ENCODE results near the gene CACNA1H. TPM values are rescaled to one million over a fixed set of nuclear protein-coding genes. Genes with fewer than 3 reads are reported as not detected.
A peak's percentile ranks its signal among the peaks of the same experiment; 100 is the strongest.
"Not testable (repeated sequence)": the region's sequence is repeated elsewhere in the genome, so short reads cannot be mapped to it uniquely, and the experiment has no call there.

Gene CACNA1H
- total RNA-seq, 2 donors from 2014 or later, result 0.68 to 1.7 TPM

DNA sequence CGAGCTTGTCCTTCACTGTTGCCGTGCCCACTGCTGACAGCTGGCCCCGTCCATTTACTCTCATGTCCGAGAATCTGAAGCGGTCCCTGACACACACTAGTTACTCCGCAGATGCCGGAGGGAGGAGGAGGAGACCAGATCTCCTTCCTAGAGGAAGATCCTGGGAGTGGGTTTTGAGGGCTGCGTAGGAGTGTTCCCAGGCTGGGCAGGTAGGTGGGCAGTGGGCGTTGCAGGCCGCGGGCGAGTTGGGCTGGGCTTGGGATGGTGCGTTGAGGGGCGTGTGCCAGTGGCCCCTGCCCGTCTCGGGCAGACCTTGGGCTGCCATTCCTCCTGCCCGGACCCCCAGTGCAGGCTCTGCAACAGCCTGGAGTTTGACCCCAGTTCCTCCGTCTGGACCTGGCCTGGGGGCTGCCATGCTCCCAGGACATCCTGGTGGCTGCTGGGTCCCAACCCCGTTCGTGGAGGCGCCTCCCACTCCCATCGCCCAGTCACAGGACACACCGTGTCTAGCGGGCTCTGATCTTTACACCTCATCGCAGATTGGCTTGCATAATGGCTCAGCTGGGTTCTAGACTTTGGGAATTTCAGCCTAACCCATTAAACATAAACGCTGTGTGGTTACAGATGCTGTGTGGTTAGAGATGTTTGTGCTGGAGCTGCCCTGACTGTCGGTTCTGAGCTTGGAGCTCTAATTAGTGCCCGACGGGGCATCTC, 22.8 kb downstream of the CACNA1H start:
- no peak for ATAC-seq
- no peak for DNase-seq (ENCODE audit: low spot score in 2 of 2)
- Mint-ChIP-seq H3K36me3 (no peaks in the 10 kb centered on the region), H3K9me3 (no peaks in the 10 kb centered on the region), H3K27ac (no peak overlapping the region)

DNA sequence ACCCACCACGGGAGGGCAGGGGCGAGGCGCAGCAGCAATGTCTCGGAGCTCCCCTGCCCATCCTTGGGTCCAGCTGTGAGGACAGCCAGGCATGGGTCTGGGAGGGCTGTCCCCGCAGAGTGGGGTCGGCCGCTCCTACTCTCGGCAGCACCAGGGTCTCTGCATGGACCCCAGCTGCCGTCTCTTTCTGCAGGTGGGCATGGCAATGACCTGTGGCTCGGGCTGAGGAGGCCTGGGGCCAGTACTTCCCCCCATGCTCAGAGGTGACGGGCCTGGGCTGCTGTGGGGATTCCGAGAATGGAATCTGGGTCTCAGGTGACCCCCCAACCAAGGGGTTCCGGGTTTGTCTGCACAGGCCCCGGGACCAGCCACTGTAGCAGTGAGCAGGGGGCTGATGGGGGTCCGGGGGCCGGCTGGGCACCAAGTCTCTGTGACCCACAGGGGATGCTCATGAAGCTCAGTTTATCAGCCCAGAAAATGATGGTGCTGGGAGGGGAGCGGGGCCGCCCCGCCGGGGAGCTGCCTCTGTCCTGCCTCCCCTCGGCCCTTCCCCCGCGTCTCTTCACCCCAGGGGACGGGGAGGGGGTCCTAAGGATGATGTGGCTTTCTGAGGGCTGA, 23.5 kb downstream of the CACNA1H start:
- no peak overlapping the region for H3K27ac Mint-ChIP-seq

DNA sequence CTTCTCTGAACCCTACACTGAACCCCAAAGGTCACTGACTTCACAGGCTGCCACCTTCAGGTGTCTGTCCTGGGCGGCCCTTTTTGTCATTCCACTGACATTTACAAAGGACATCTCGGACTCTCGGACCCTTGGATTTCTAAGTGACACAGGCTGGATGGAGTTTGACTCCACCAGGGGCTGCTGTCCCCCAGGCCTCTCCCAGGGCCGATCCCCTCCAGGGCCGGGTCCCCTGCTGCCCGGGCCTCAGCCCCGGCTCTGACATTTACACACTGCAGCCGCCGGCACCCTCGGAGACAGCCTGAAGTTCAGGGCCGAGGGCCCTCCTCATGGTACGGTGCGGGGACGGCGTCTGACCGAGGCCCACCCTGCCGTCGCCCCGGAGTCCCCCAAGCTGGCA, 24.1 kb downstream of the CACNA1H start:
- no peak for DNase-seq (ENCODE audit: low spot score in 2 of 2)
- H3K9me3 Mint-ChIP-seq, result no peaks in the 10 kb centered on the region
- ATAC-seq, result no peak
- no peaks in the 10 kb centered on the region for H3K36me3 Mint-ChIP-seq
- H3K27ac Mint-ChIP-seq, result no peak overlapping the region

More for the DNA sequence above, 23.5 kb downstream of the CACNA1H start:
- DNase-seq (ENCODE audit: low spot score in 2 of 2) (no peak), ATAC-seq (no peak)
- Mint-ChIP-seq H3K9me3 (no peaks in the 10 kb centered on the region), H3K36me3 (no peaks in the 10 kb centered on the region)

DNA sequence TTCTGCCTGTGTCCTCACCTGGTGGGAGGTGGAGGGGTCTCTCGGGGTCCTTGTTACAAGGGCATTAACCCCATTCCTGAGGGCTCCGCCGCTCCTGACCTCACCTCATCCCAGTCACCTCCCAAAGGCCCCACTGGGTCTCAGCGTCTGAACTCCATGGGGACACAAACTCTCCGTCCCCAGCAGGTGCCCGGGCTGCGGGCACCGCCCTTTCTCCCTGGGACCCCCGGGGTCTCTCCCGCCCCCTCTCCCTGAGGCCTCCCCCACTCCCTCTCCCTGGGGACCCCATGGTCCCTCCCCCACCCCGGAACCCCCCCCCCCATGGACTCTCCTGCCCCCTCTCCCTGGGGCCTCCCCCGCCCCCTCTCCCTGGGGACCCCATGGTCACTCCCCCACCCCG, 24.8 kb downstream of the CACNA1H start:
- Mint-ChIP-seq H3K27ac (no peak overlapping the region), H3K9me3 (no peaks in the 10 kb centered on the region)
- ATAC-seq, result no peak

DNA sequence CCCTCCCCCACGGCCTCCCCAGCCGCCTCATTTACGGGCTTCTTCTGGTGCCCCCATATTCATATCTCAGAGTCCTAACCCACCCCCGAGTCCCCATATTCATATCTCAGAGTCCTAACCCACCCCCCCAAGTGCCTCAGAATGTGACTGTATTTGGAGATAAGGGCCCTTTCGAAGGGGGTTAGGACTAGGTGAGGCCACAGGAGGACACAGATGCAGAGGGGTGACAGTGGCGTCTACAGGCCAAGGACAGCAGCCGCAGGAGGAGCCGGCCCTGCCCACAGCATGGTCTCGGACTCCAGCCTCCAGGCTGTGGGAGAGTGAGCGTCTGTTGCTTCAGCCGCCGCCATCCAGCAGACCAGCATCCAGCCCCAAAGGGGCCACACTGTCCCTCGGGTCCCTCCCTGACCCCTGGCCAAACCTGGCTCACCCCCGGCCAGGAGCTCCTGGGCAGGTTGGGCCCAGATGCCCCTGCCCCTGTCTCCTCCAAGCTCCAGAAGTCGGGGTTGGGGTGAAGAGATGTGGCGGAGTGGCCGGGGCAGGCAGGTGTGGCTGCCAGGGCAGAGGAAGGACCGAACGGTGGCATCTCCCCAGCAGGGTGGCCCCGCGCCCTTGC, 25.5 kb downstream of the CACNA1H start:
- ATAC-seq (no peak), DNase-seq (ENCODE audit: low spot score in 2 of 2) (no peak)
- no peaks in the 10 kb centered on the region for H3K9me3 Mint-ChIP-seq
- no peaks in the 10 kb centered on the region for H3K36me3 Mint-ChIP-seq
- H3K27ac Mint-ChIP-seq, result no peak overlapping the region

More for the DNA sequence above, 24.8 kb downstream of the CACNA1H start:
- H3K36me3 Mint-ChIP-seq, result no peaks in the 10 kb centered on the region
- DNase-seq (ENCODE audit: low spot score in 2 of 2), result no peak

DNA sequence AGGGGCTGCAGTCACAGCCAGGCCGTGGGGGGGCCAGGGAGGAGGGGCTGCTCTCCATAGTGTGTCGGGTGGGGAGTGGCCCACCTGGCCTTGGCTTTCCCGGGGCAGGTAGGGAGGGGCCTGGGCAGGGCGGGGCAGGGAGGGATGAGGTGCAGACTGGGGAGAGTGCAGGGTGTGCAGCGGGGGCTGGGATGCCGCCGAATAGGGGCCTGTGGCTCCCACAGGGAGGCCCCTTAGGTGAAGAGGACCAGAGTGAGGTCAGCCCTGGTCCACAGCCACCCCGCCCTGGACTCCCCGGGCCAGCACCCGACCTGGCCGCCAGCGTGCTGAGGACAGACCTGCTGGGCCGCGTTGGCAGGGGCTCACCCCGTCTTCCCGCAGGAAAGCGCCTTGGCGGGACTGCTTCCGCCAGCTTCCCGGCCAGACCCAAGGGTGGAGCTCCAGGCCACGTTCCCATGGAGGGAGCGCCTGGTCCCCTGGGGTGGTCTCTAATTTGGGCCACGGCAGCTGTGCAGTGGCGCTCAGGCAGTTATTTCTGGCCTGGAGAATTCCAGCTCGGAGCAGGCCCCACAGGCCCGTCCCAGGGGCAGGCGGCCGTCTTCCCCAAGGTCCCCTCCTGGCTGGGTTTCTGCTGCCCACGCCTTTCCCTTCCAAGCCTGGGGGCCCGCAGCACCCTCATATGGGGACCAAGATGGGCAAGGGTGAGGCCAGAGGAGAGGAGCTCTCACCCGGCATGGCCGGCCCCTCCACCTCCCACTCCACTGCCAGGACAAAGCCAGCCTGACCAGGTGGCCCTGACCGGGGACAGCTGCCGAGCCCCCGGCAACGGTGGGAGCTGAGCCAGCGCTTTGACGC, 27.9 kb downstream of the CACNA1H start:
- no peak overlapping the region for H3K27ac Mint-ChIP-seq
- no peak for DNase-seq (ENCODE audit: low spot score in 2 of 2)
- H3K9me3 Mint-ChIP-seq, result no peaks in the 10 kb centered on the region
- no peak for ATAC-seq
- no peaks in the 10 kb centered on the region for H3K36me3 Mint-ChIP-seq

DNA sequence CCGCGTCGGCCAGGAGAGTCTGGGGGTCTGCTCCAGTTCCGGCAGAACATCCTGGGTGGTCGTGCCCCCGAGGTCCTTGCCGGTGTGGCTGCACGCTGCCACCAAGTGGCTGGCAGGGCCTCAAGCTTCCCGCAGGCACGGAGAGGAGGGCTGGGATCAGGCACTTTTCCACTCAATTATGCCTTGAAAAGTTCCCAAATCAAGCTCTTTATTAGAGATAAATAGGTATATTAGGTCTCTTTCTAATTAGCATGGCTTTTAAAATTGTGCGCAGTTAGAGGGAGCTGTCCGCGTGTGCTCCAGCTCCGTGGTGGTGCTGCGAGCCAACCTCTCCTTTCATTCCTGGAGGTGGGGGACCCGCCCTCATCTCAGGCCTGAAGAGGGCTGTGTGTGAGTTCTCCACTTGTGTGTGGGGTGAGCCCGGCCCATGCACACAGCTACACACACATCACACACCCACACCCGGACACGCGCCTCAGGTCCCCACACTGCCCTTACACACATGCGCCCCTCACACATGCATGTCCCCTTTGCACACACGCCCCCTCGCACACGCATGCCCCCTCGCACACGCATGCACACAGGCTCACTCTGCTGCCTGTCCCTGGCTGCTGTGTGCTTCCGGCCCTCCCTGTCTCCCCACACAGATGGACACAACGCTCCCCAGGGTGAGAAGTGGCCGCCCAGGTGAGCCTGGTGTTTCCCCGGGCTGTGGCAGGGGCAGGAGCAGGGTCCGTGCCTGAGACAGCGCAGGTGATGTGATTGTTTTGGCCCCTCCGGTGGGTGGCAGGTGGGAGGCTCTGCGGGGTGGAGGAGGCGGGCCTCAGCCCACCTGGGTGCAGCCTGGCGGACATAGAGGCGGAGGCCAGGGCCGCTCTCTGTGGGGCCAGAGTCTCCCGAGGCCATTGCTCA, 28.8 kb downstream of the CACNA1H start:
- Mint-ChIP-seq H3K9me3 (no peaks in the 10 kb centered on the region), H3K36me3 (no peaks in the 10 kb centered on the region), H3K27ac (no peak overlapping the region)
- no peak for ATAC-seq
- no peak for DNase-seq (ENCODE audit: low spot score in 2 of 2)

DNA sequence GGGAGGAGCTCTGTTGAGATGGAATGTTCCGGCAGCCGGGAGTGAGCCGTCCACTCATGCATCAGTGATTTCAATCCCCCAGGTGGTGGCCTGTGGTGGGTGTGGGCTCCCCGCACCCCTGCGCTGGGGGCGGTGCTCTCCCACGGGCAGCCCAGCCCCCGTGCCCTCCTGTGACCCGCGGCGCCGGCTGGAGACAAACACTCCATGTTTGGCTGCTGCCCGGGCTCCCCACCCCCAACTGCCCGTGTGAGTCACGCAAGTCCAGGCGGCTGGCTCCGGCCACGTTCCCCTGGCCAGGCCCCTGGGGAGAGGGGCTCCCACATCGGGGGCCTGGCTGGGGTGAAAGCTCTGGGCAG, 29.4 kb downstream of the CACNA1H start:
- Mint-ChIP-seq H3K27ac (no peak overlapping the region), H3K36me3 (no peaks in the 10 kb centered on the region), H3K9me3 (no peaks in the 10 kb centered on the region)
- ATAC-seq, result no peak
- no peak for DNase-seq (ENCODE audit: low spot score in 2 of 2)

DNA sequence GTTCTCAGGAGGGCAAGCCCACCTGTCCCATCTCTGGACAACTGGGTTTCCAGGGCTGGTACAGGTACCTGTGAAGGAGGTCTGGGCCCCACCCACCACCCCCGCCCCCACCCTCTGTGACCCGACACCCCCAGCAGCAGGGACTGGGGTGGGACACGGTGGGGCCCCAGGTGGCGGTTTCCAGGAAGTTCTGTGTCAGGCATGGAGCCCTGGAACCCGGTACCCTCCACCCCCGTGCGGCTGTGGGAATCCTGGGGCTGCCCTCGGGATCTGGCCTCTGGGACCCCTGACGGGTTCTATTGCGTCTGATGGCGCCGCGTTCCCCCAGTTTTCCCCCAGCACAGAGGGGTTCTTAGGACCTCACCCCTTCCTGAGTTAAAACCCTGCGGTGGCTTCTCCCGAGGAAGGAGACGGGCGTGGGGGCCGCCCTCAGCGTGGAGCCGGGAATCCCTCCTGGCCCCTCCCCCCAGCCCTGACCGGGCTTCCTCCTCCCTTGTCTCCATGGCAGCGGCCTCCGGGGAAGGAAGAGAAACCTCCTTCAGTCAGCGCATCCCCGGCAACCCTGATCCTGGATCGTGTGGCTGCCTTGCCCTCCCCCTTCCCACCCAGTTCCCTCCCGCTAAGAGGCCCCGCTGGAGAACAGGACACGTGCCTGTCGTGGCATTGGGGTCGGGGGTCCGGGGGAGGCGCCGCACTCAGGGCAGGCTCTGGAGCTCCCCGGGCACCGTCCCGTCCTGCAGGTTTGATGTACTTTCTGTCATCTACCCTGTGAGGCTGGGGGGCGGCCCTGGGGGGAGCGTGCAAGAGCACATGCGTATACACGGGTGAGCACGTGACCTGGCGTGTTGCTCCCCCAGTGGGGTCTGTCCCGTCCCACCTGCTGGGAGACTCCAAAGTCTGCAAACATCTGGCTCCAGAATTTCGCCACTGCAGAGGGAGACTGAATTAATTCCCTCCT, 30.3 kb downstream of the CACNA1H start:
- Mint-ChIP-seq H3K36me3 (no peaks in the 10 kb centered on the region), H3K9me3 (no peaks in the 10 kb centered on the region), H3K27ac (no peak overlapping the region)
- ATAC-seq (no peak), DNase-seq (ENCODE audit: low spot score in 2 of 2) (no peak)

DNA sequence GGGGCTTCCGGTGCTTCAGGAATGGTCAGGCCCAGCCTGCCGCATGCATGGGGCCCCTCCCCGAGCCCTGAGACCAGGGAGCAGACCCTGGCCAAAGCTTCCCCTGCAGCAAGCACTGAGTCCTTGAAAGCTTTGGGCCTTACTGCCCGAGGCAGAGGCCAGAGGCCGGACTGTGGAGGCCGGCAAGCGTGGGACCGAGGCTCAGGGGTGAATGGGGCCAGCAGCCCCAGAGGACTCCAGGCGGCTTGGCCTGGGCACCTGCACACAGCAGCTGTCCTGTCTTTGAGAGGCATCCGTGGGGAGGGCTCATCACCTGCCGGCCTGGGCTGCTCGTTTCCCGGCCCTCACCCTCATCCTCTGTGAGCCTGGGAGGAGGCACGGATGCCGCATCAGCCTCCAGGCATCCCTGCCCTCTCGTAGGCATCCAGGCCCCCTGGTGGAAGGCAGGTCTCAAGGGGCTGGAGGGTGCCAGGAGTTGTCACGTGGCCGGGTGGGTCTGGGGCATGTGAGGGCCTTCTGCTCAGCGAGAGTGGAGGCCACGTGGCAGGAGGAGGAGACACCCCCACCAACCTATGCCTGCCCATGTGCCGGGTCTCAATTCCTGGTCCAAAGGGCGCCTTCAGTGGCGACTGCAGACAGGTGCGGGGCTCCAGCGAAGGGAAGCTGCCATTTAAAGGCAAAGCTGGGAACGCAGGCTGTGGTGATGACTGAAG, 31.4 kb downstream of the CACNA1H start:
- no peak overlapping the region for H3K27ac Mint-ChIP-seq
- DNase-seq (ENCODE audit: low spot score in 2 of 2) (no peak), ATAC-seq (no peak)
- no peaks in the 10 kb centered on the region for H3K9me3 Mint-ChIP-seq
- no peaks in the 10 kb centered on the region for H3K36me3 Mint-ChIP-seq

DNA sequence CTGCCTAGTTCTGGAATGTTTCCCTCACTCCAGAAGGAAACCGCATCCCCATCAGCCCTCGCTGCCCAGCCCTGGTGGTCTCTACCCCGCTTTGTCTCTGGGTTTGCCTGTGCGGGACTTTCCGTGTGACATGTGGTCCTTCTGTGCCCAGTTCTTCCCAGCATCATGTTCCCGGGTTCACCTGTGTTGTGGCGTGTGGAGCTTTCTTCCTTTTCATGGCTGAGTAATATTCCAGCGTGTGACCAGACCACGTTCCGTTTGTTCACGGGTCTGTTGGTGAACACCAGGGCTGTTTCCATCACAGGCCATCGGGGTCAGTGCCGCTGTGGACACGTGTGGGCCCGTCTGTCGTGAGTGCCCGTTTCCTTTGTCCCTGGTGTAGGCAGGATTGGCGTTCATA, 32.1 kb downstream of the CACNA1H start:
- DNase-seq (ENCODE audit: low spot score in 2 of 2) (no peak), ATAC-seq (no peak)
- Mint-ChIP-seq H3K27ac (no peak overlapping the region), H3K9me3 (no peaks in the 10 kb centered on the region), H3K36me3 (no peaks in the 10 kb centered on the region)

DNA sequence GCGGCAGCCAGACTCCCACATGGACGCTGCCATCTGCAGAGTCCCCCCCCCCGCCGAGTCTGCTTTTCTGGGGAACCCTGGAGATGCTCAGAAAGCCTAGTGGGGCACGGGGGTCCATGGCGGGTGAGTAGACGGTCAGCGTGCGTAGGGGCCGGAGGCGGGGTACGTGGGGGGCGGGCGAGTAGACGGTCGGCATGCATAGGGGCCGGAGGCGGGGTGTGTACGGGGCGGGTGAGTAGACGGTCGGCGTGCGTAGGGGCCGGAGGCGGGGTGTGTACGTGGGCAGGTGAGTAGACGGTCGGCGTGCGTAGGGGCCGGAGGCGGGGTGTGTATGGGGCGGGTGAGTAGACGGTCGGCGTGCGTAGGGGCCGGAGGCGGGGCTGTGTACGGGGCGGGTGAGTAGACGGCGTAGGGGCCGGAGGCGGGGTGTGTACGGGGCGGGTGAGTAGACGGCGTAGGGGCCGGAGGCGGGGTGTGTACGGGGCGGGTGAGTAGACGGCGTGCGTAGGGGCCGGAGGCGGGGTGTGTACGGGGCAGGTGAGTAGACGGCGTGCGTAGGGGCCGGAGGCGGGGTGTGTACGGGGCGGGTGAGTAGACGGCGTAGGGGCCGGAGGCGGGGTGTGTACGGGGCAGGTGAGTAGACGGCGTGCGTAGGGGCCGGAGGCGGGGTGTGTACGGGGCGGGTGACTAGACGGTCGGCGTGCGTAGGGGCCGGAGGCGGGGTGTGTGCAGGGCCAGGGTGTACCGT, 32.7 kb downstream of the CACNA1H start:
- not testable (repeated sequence) for H3K27ac Mint-ChIP-seq; DNase-seq (ENCODE audit: low spot score in 2 of 2); H3K36me3 Mint-ChIP-seq; H3K9me3 Mint-ChIP-seq; ATAC-seq

DNA sequence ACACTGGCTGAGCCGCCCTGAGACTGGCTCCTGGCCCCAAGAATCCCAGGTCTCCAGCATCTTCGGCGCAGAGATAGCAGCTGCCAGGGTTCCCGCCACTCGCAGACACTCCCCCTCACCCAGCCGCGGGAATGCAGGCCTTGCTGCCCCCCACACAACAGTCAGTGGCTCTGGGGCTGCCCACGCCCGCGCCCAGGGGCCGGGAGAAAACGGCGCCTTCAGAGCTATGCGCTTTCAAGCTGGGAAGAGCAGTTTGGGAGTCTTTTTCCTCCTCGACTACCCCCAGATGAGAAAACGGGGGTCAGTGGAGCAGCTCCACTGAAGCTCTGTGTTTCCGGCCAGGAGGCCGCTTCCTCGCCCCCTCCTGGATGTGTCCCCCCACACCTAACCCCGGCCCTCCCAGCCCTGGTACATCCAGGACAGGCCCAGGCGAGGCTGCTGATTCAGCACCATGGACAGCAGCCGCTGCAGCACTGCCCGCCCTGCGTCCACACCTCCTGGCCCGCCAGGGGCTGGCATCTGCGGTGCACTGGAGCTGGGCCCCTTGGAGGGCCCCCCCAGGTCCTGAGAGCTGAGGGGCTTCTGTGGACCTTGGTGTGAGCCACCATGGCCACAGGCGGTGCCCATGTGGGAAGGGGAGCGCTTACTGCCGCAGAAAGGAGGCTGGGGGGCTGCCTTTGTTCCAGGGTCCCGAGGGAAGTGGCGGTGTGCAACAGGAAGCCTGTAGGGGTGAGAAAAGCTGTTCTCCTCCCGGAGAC, 35.7 kb downstream of the CACNA1H start:
- H3K36me3 Mint-ChIP-seq, result no peaks in the 10 kb centered on the region
- H3K27ac Mint-ChIP-seq, result no peak overlapping the region
- ATAC-seq (peak; percentile 58 to 78), DNase-seq (ENCODE audit: low spot score in 2 of 2) (peak in 1 of 2 donors; percentile 60)
- H3K9me3 Mint-ChIP-seq, result no peaks in the 10 kb centered on the region

DNA sequence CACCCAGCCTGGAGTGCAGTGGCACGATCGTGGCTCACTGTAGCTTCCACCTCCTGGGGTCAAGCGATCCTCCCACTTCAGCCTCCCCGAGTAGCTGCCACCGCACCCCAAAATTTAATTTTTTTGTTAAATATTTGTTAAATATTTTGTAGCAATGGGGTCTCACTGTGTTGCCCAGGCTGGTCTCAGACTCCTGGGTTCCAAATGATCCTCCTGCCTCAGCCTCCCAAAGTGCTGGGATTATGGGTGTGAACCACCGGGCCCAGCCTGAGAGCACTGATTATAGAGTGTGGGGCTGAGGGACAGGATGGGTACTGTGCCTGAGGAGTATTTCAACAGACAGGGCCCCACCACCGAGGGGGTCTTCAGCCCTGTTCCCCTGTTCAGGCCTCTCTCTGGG, 36.5 kb downstream of the CACNA1H start:
- no peak for ATAC-seq

More for the DNA sequence above, 36.5 kb downstream of the CACNA1H start:
- Mint-ChIP-seq H3K36me3 (no peaks in the 10 kb centered on the region), H3K9me3 (no peaks in the 10 kb centered on the region), H3K27ac (no peak overlapping the region)
- DNase-seq (ENCODE audit: low spot score in 2 of 2), result no peak

Measured in activated naive CD4-positive, alpha-beta T cell treated with anti-CD3 and anti-CD28 coated beads, Interleukin-2, amount 50 U/mL, for 72 hours (primary cell).